ENCODE measurements around the gene PCDHA3.
"Not testable (repeated sequence)": the region's sequence is repeated elsewhere in the genome, so short reads cannot be mapped to it uniquely, and the experiment has no call there.

Gene PCDHA3

GRCh38 chr5:140828362-140828737 is 27.5 kb downstream of the PCDHA3 start (continued):
- no peak for TF ChIP-seq AEBP2 (tag by site-specific recombination; IDR thresholded peaks at IDR 0.05; ENCODE audit: borderline replicate concordance)
- no peak for TF ChIP-seq ZSCAN18 (tag by site-specific recombination; IDR thresholded peaks at IDR 0.05)
- TF ChIP-seq ZNF2 (tag by site-specific recombination; IDR thresholded peaks at IDR 0.05): no peak
- TF ChIP-seq ZNF549 (tag by site-specific recombination; IDR thresholded peaks at IDR 0.05): no peak

DNA sequence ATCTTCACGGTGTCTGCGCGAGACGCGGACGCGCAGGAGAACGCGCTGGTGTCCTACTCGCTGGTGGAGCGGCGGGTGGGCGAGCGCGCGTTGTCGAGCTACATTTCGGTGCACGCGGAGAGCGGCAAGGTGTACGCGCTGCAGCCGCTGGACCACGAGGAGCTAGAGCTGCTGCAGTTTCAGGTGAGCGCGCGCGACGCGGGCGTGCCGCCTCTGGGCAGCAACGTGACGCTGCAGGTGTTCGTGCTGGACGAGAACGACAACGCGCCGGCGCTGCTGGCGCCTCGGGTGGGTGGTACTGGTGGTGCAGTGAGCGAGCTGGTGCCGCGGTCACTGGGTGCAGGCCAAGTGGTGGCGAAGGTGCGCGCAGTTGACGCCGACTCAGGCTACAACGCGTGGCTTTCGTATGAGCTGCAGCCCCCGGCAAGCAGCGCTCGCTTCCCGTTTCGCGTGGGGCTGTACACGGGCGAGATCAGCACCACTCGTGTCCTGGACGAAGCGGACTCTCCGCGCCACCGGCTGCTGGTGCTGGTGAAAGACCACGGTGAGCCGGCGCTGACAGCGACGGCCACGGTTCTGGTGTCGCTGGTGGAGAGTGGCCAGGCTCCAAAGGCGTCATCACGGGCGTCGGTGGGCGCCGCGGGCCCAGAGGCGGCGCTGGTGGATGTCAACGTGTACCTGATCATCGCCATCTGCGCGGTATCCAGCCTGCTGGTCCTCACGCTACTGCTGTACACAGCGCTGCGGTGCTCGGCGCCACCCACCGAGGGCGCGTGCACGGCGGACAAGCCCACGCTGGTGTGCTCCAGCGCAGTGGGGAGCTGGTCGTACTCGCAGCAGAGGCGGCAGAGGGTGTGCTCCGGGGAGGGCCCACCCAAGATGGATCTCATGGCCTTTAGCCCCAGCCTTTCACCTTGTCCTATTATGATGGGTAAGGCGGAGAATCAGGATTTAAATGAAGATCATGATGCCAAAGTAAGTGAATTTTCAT is 28.9 kb downstream of the PCDHA3 start:
- H3K4me1 ChIP-seq (ENCODE audit: control insufficient read depth, insufficient read depth, low read length); H3K9me3 ChIP-seq (ENCODE audit: control insufficient read depth, insufficient read depth, low read depth, low read length); H3K4me3 ChIP-seq (ENCODE audit: low read depth, low read length); POLR2A ChIA-PET; H3K27ac ChIP-seq (ENCODE audit: extremely low read depth, low read depth, low read length); H3K36me3 ChIP-seq (ENCODE audit: control insufficient read depth in 2 of 2, insufficient read depth in 1 of 2, low read length in 2 of 2): not testable (repeated sequence)
- CTCF ChIA-PET: interaction anchor here (0.8 to 0.9 kb wide), 2 partner anchors 12 to 31 kb away, joined by 3 read pairs; no protein-coding TSS in a partner anchor

DNA sequence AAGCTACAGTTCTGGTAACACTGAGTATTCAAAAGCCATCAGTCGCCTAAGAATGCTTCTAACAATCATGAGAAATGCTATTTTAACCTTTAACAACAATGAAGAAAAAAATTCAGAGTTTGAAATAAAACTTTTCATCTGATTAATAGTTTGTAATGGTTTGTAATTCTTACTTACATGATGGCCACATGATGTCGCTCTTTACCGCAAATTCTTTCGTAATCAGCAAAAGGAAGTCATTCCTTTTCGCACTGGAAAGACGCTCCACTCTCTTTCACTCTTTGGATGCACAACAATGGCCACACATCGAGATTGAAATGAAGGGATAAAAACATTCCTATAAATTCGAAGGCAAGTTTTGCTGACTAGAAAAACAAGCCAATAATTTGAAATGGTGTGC is 33.1 kb downstream of the PCDHA3 start, which contains the start of gene PCDHA7:
Gene PCDHA7 (plus strand): TSS at position 277 of the 400 bp plus-strand sequence. CDS start 115 bp downstream, at position 392.
- H3K27ac ChIP-seq (ENCODE audit: extremely low read depth, low read depth, low read length): no peak within 1 kb of the TSS
- H3K36me3 ChIP-seq (ENCODE audit: control insufficient read depth in 2 of 2, insufficient read depth in 1 of 2, low read length in 2 of 2): no peaks in the 10 kb centered on the region
- CTCF ChIA-PET: interaction anchor here (1.1 kb wide), 1 partner anchor 35 kb away, joined by 3 read pairs; the partner anchor contains the start of gene PCDHA11
- no peaks in the 10 kb centered on the region for H3K9me3 ChIP-seq (ENCODE audit: control insufficient read depth, insufficient read depth, low read depth, low read length)
- TF ChIP-seq ZNF280D (tag by site-specific recombination; IDR thresholded peaks at IDR 0.05) (no peak), ZNF654 (tag by site-specific recombination; IDR thresholded peaks at IDR 0.05; ENCODE audit: low read depth) (peak; percentile 12; the same call in 1 of the 2 replicates)
- no peak within 1 kb of the TSS for H3K4me3 ChIP-seq (ENCODE audit: low read depth, low read length)
- H3K4me1 ChIP-seq (ENCODE audit: control insufficient read depth, insufficient read depth, low read length): no peaks in the 10 kb centered on the region
- POLR2A ChIA-PET: no interaction called here

DNA sequence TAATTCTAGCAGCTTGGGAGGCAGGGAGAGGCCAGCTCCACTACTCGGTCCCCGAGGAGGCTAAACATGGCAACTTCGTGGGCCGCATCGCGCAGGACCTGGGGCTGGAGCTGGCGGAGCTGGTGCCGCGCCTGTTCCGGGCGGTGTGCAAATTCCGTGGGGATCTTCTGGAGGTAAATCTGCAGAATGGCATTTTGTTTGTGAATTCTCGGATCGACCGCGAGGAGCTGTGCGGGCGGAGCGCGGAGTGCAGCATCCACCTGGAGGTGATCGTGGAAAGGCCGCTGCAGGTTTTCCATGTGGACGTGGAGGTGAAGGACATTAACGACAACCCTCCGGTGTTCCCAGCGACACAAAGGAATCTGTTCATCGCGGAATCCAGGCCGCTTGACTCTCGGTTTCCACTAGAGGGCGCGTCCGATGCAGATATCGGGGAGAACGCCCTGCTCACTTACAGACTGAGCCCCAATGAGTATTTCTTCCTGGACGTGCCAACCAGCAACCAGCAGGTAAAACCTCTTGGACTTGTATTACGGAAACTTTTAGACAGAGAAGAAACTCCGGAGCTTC is 33.7 kb downstream of the PCDHA3 start:
- H3K36me3 ChIP-seq (ENCODE audit: control insufficient read depth in 2 of 2, insufficient read depth in 1 of 2, low read length in 2 of 2); H3K4me3 ChIP-seq (ENCODE audit: low read depth, low read length); POLR2A ChIA-PET; H3K27ac ChIP-seq (ENCODE audit: extremely low read depth, low read depth, low read length); H3K4me1 ChIP-seq (ENCODE audit: control insufficient read depth, insufficient read depth, low read length); H3K9me3 ChIP-seq (ENCODE audit: control insufficient read depth, insufficient read depth, low read depth, low read length): not testable (repeated sequence)
- CTCF ChIA-PET: interaction anchor here (1.1 kb wide), 1 partner anchor 34 kb away, joined by 3 read pairs; the partner anchor contains the start of gene PCDHA11

Data from HEK293 (cell line).